ENCODE data around the gene TMEM106C. TPM values are rescaled to one million over a fixed set of nuclear protein-coding genes. Genes with fewer than 3 reads are reported as not detected.

The TMEM106C gene
- total and polyA plus RNA-seq, 2 of the 13 experiments (the other 11 are each of a cell fraction or from before 2014, with no cell fraction given), result 132 to 192 TPM

DNA sequence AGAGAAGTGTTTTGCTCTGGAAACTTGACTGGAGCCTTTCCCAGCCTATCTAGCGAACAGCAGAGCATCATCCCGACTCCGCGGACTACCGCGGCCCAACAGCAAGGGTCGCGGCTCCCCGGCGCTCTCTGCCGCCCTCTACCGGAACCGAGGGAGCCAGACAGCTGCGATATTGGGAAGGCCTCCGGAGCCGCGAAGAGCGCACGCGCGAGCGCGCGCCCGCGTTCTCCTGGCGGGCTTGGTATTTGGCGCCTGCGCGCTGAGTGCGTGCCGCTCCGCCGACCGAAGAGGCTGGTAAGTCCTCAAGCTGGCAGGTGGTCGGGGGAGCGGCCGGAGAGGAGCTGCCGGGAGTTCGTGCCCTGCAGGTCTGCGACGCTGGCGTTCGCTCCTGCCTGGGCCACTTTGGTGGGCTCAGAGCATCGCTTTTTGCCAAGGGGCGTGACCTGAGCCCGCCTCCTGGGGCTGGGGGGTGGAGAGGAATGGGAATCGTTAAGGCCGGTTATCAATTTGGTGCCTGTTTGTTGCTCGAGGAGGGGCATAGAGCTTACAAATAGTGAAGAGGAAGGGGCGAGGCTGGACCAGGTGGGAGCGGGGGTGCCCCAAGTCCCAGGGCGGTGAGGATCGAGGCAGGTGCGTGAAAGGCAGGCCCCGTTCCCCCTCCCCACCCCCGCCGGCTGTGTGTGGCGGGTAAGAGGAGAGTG, at the start of gene TMEM106C (continued):
- TF ChIP-seq ARID4A (CRISPR knock-in tag; IDR thresholded peaks at IDR 0.05; ENCODE audit: borderline replicate concordance) (peak; percentile 74), DR1 (CRISPR knock-in tag; IDR thresholded peaks at IDR 0.05) (peak; percentile 54; the same call in 1 of the 2 replicates), BRCA1 (CRISPR knock-in tag; IDR thresholded peaks at IDR 0.05) (no peak), MBD4 (IDR thresholded peaks at IDR 0.05; ENCODE audit: borderline replicate concordance, low read length) (no peak), ZNF773 (CRISPR knock-in tag; IDR thresholded peaks at IDR 0.05; ENCODE audit: borderline replicate concordance) (peak; percentile 22; the same call in 1 of the 2 replicates), MED1 (CRISPR knock-in tag; IDR thresholded peaks at IDR 0.05) (peak; percentile 68), ZNF607 (CRISPR knock-in tag; IDR thresholded peaks at IDR 0.05; ENCODE audit: borderline replicate concordance) (0 out of 2 replicates have a peak, but pooled peaks have one; percentile 50), HMG20A (CRISPR knock-in tag; IDR thresholded peaks at IDR 0.05; ENCODE audit: borderline replicate concordance) (no peak), RBM39 (IDR thresholded peaks at IDR 0.05; ENCODE audit: low read depth, low read length, poor library complexity, severe bottlenecking) (peak; percentile 70), SMC3 (IDR thresholded peaks at IDR 0.05; ENCODE audit: low read length) (peak; percentile 41; the same call in 1 of the 2 replicates), ATF6 (CRISPR knock-in tag; conservative IDR thresholded peaks at IDR 0.05) (no peak), ZNF782 (CRISPR knock-in tag; IDR thresholded peaks at IDR 0.05; ENCODE audit: borderline replicate concordance) (peak; percentile 64; the same call in 1 of the 2 replicates), ZFP82 (CRISPR knock-in tag; IDR thresholded peaks at IDR 0.05; ENCODE audit: borderline replicate concordance) (no peak), ZNF557 (CRISPR knock-in tag; IDR thresholded peaks at IDR 0.05) (0 out of 2 replicates have a peak, but pooled peaks have one; percentile 18), ZNF24 (IDR thresholded peaks at IDR 0.05) (no peak), ARNTL (CRISPR knock-in tag; IDR thresholded peaks at IDR 0.05) (no peak), ZFP62 (CRISPR knock-in tag; IDR thresholded peaks at IDR 0.05) (no peak), MAZ (IDR thresholded peaks at IDR 0.05; ENCODE audit: borderline replicate concordance, low read depth, low read length) (no peak), MAZ (CRISPR knock-in tag; IDR thresholded peaks at IDR 0.05; ENCODE audit: low read depth) (peak; percentile 80), JUNB (CRISPR knock-in tag; IDR thresholded peaks at IDR 0.05; ENCODE audit: borderline replicate concordance) (no peak)
- TF ChIP-seq, protein P1, sequence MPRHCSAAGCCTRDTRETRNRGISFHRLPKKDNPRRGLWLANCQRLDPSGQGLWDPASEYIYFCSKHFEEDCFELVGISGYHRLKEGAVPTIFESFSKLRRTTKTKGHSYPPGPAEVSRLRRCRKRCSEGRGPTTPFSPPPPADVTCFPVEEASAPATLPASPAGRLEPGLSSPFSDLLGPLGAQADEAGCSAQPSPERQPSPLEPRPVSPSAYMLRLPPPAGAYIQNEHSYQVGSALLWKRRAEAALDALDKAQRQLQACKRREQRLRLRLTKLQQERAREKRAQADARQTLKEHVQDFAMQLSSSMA (CRISPR knock-in tag; IDR thresholded peaks at IDR 0.05), result no peak

Data from HepG2 (cell line).